ENCODE results near the gene AMZ1.
"Not testable (repeated sequence)": the region's sequence is repeated elsewhere in the genome, so short reads cannot be mapped to it uniquely, and the experiment has no call there.

AMZ1 gene

DNA sequence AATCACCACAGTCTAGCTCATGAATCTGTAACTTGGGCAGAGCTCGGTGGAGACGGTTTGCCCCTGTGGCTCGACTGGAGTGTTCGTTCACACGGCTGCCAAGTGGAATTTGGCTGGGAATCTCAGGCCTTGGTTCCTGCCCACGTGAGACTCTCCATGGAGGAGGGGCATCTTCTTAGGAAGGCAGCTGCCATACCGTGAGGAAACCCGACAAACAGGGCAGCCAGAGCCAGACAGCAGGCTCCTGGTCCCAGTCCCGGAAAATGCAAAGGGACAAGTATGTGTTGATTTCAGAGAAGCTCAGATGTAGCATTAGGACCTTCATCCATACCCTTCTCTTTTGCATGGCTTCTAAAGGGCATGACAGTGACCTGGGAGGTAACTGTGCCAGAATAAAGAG is 26.6 kb downstream of the AMZ1 start:
- no peak for FAIRE-seq

DNA sequence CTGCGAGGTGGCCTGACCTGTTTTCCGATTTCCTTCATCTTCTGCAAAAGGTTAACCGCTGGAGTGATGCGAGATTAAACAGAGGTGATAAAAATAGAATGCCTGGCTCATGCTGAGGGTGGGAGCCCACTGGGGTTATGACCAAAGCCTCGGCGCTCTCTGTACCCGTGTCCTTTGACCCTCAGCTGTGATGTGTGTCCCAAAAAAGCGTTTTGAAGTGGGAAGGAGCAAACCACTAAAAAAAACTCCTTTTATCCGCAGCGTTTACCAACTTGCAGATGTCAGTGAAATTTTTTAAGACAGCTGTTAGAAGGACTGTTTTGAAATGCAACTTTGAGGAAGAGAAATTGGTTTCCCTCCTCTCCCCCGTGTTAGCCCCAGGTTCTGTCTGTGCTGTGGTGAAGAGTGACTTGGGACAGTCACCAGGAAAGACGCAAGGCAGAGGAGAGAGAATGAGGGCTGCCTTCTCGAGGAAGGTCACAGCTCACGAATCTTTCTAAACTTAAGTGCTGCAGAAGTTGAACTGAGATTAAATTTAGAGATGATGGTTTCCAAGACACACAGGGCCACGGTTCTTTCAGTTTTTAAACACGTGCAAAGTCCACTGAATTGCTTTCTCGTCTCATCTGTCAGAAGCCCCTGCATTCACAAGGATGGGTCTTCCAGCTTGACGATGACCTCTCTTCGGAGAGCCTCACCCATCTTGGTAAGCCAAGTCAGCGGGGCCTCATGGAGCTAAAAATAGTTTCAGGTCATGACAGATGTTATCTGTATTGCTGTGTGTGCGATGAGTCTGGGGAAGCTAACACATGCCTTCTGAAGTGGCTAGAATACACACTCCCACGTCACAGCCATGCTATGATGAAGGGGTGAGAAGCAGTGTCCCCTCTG is 27.6 kb downstream of the AMZ1 start:
- FAIRE-seq, result no peak

DNA sequence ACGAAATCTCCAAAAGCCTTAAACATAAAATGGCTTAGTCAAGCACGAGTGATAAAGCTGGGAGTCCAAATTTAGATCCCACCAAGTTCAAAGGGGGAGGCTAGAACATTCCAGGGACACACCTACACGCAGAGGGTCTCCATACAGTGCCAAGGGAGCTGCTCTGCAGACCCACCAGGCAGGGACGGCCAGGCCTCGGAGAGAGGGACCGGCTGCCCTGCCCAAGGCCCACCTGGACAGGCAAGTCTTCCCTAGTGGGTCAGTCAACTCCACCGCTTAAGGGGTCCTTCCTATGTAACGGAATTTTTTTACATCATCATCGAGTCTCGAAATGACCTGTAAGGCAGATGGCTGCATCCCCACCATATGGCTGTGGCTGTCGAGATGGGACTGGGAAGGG is 28.5 kb downstream of the AMZ1 start:
- FAIRE-seq, result no peak

DNA sequence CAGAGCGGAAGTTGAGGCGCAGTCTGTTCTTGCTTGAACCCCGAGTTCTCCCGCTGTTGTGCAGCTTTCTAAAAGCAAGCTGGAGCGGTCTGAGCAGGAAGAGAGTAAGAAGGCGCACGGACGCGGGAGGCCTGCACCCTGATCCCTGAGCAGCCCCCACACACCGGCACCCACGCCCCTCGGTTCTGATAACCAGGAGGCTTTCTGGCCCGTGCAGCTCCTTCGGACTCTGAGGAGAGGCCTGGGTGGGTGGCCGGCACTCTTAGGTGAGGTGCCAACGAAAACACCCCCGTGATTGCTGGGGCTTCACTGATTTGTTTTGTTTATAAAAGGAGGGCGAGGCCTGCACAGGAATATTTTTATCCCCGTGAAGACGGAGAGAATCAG is 28.9 kb downstream of the AMZ1 start:
- FAIRE-seq, result no peak

DNA sequence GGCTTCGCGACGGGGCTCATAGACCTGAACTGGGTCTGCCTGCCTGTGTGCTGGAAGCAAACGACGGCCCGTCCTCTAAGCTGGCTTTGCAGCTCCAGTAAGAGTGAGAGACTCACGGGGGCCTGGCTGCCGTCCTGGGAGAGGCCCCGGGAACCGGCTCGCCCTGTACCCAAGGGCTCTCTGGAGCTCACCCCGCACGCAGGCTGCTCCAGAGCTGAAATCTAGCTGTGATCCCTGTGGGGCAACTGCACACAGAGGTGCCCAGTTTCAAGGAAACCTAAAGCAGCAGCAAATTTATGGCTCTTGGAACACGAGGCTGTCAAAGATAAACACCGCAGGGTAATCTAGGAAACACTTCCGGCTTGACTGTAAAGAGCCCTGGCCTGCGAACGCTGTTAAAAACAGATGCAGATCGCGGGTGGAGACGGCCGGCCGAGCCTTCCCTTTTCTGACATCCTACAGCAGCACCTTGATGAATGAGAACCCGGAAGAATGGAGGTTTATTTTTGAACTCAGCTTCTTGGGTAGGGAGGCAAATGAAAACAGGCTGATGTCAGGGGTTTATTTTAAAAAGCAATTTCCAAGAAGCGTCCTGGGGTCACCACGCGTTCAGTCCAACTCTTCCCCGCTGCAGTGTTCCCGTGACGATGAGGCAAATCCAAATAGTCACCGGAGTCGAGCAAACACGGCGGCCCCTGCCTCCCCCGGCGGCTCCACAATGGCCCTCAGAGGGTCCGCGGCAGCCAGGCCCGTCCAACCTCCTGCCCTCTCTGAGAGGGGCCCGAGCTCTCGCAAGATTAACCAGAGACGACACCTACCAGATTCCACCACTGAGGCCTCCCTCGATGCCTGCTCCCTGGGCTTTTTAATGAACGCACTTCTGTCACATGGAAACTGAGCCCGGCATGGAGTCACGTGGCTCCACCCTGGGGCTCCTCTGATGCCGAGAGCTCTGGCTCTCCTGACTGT is 29.6 kb downstream of the AMZ1 start:
- FAIRE-seq, result no peak

DNA sequence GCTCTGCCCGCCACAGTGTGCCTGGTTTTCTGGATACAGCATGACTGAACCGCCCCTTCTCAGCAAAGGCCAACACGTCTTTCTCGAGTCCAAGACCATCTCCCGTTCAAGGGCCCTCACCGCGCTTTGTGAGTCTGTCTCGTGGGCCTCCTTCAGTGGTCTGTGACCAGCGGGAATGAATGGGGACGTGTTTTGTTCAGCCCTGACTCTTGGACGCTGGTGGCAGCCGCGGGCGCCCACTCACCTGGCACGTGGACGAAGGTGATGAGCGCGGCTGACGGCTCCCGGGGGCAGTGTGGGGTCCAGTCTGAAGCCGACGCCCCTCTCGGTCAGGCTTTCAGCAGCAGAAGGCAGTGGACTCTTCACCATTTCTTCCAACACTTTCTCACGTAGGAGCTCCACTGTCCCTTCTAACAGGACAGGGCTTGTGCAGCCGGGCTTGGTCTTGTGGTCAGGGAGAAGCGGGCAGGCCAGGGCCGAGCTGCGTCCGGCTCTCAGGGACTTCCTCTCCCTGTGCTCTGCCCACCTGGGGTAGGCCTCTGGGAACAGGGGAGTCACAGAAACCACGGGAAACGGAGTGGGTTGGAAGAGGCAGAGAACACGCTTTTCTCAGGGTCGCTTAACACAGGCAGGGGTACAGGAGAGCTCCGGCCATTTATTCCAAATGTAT is 30.4 kb downstream of the AMZ1 start:
- FAIRE-seq, result no peak

DNA sequence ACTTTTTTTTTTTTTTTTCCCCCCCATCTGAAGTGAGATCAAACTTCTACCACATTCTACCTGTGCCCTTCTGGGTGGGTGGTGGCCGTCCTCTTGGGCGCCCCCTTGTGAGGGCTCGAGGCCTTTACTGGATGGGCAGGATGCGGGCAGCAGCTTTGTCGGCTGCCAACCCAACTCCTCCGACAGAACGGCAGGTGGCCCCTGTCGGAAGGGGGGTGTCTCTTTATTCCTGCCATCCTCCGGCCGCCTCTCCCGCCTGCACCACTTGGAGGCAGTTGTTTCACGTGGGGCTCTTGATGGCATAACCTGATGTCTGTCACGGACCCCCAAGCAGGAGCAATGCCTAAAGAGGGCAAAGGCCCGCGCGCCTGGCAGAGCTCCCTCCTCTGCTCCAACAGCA is 31.0 kb downstream of the AMZ1 start:
- FAIRE-seq, result no peak

DNA sequence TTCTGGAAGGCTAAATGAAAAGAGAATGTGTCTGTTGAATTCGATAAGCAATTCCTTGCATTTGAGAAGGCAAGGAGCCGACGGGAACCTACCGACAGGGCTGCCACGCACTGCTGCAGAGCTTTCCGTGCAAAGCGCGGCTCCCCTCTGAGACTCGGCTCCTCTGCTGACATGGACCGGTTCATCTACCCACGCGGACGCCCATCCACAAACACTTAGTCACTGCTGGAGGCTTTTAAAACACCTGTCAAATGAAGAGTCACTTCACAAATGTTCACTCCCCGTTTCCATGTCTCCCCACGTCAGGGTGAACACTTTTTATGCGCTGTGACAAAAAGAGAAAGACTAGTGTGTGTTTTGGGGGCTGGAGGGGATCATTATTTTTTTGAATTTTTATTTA is 32.0 kb downstream of the AMZ1 start:
- FAIRE-seq, result no peak

DNA sequence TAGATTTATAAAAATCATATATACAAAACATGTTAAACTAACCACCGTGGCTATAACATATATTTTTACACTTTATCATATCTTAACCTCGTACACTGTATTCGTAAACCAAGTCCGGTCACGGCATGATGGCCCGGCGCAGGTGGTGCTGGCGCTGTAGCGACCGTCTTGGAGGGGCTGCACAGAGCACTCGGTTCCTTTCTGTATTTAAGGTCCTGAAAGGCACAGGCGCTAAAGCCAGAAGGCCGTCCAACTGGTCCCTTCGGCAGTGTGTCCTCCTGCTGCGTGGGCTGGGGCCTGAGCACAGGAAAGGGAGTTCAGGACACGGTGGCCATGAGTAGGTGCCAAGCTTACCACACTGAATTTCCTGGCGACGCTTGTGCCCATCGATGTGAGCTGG is 33.8 kb downstream of the AMZ1 start:
- FAIRE-seq, result no peak

DNA sequence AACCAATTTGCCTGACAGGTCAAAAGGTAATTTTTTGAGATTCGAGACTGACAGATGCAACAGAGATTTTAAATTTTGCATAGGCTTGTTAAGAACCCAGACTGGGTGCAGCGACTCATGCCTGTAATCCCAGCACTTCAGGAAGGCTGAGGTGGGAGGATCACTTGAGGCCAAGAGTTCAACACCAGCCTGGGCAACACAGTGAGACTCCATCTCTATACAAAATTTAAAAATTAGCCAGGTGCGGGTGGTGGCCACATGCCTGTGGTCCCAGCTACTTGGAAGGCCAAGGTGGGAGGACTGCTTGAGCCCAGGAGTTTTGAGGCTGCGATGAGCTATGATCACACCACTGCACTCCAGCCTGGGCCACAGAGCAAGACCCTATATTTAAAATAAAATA is 34.6 kb downstream of the AMZ1 start:
- FAIRE-seq, result no peak

DNA sequence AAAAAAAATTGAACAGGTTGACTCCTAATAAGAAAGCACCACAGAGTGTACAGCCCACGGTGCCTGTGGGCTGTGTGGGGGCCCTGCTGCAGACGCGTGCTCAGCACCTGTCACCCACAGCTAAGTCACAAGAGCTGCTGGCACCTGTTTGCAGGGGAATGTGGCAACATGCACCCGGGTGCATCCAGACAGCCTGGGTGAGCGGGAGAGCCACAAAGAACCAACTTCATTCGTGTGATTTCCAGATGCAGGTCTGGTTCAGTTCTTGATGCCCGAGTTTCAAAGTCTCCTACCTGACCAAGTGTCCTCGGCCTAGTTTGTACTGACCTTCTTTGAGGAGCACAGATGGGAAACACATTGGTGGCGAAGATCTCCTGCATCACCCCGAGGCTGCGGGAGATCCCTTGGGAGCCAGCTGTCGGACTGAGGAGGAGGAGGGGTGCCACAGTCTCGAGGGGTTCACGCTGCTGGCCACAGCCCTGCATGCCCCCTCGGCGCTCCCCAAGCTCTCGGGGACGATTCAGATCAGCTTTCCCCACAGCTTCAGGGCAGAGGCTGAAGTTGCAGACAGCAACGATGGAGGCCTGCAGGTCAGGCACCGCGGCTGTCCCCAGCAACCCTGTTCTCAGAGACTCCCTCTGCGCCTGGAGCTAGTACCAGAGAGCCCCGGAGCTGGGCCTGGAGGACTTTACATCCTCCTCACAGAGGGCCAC is 35.3 kb downstream of the AMZ1 start:
- no peak for FAIRE-seq

DNA sequence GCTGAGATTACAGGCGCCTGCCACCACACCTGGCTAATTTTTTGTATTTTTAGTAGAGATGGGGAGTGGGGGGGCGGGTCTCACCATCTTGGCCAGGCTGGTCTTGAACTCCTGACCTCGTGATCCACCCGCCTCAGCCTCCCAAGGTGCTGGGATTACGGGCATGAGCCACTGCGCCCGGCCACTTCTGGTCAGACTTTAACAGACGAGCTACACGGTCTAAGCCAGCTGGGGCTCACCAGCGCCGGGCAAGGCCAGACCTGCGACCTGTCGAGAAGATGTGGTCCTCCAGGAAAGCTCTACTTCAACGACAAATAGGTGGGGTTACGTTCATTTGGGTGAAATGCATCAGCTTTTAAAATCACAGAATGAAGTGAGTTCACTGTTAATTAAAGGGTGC is 36.0 kb downstream of the AMZ1 start:
- FAIRE-seq, result not testable (repeated sequence)

DNA sequence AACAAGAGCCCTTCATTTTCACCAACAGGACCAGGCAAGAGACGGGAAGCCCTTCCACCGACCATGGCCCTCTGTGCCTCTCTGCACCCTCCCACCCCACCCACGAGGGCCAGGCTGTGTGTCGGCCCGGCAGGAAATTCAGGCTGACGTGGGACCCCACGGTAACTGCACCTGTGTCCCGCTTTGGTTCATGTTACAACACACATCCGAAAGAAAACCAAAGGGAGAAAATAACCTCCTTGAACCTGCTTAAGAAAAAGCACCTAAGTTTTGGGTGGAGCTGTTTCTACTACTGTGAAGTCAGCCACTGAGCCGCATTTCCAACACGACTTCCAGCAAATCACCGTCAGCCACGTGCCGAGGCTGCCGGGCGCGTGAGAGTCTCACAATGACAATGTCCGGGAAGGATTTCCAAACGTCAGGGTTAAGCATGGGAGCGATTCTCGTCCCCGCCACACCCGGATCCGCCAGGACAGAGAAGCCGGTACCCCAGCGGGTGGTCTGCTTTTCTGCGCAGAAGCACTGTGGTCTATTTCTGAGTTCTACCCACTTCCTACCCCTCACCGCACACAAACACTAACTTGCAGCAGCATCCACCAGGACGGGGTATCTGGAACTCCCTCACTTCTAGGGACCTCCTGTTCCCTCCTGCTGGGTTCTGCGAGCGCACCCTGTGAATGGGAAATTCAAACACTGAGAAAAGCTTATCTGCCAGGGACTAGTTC is 36.6 kb downstream of the AMZ1 start:
- no peak for FAIRE-seq

DNA sequence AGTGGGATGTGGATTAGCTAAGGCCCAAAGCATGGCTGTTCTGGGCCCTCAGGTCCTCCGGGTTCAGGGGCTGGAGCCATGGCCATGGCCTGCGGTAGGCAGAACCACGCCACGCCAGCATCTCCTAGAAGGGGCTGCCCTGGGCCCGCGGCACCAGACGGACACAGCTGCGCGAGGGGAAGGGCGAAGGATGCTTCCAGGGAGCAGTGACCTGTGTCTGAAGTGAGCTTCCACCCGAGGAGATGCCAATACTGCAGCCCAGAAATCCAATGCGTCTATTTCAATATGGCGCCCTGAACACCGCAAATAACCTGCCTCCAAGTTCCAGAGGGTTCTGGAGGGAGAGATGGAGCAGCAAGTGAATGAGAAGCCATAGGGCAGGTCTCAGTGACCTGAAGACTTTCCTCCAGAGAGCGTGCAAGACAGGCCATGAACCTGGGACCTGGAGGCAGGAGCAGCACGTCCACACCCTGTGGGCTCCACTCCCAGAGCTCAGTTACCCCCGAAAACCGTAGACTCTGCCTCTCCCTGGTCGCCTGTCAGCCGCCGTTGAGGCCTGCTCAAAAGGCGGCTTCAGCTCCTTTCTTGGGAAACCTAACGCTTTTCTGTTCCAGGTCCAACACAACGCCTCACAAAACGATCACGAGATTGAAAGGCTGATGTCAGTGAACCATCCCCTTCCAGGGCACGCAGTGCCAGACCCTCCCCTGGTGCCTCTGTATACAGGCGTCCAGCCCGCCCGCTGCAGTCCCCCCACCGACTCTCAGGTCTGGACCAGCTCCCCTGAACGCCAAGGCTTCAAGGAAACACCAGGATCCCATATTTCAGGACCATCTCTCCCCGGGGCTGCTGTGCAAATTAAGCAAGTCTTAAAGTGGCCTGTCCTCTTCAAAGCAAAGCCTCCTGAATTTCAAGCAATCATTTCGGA is 37.4 kb downstream of the AMZ1 start:
- FAIRE-seq, result no peak

DNA sequence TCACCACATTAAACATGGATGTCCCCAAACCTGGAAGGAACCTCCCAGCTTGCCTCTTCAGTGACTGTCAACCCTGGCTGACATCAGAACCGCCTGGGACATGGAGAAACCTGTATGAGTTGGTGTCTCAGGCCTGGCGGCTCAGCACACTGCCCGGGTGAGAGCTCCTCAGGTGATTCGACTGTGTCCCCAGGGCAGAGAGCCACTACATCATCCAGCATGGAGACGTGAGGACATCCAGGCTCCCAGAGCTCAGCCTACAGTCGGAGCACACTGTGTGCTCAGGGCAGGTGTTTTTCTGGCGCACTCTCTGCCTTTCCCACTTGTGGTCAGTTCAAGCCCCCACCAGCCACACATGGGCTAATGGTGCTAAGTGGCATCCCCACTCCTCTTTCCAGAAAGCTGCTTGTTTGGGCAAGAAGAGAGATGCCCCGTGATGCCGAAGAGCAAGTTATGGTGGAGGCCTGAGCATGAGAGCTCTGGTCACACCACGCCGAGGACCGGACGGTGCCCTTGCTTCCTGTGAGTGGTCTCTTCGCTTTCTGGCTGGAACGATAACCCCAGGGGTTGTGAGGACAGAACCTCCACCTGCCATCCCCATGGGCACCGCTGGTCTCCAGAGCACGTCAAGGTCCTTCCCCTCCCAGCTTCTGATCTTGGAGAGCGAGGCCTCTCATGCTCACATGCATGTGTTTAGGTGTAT is 38.5 kb downstream of the AMZ1 start:
- no peak for FAIRE-seq

DNA sequence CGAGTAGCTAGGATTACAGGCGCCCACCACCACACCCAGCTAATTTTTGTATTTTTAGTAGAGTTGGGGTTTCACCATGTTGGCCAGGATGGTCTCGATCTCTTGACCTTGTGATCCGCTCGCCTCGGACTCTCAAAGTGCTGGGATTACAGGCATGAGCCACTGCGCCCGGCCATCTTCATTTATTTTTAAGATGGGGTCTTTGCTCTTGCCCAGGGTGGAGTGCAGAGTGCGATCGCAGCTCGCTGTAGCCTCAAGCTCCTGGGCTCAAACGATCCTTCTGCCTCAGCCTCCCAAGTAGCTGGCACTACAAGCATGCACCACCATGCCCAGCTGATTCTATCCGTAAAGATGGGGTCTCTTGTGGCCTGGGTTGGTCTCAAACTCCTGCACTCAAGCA is 39.2 kb downstream of the AMZ1 start:
- not testable (repeated sequence) for FAIRE-seq

DNA sequence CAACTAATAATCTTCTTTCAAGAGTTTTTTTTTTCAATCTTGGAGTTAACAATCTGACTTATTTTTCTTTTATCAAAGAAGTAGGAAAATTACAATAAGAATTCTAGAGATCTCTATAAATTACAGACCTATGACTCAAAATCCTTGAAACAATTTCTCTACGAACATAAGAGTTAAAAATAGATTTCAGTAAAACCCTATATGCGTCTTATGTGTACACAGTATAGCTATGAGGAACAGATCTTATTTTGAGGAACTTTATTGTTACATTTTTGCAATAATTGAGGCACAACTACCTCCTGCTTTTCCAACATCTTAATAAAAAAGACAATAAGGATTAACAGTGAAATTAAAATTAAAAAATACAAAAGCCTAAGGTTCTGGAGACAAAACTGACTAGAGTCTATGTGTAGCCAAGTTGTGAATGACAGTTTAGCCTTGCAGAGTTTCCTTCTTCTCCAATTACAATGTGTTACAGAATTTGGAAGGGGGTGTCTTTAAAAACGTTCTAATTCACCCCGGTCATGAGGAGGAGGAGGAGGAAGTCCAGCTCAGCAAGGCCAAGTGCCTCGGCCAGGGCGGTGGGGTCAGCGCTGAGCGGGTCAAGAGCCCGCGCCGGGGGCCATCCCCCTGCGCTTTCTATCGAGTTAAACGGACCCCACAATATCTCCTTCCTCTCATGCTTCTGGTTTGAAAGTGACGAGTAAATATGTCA is 40.5 kb downstream of the AMZ1 start:
- no peak for FAIRE-seq

DNA sequence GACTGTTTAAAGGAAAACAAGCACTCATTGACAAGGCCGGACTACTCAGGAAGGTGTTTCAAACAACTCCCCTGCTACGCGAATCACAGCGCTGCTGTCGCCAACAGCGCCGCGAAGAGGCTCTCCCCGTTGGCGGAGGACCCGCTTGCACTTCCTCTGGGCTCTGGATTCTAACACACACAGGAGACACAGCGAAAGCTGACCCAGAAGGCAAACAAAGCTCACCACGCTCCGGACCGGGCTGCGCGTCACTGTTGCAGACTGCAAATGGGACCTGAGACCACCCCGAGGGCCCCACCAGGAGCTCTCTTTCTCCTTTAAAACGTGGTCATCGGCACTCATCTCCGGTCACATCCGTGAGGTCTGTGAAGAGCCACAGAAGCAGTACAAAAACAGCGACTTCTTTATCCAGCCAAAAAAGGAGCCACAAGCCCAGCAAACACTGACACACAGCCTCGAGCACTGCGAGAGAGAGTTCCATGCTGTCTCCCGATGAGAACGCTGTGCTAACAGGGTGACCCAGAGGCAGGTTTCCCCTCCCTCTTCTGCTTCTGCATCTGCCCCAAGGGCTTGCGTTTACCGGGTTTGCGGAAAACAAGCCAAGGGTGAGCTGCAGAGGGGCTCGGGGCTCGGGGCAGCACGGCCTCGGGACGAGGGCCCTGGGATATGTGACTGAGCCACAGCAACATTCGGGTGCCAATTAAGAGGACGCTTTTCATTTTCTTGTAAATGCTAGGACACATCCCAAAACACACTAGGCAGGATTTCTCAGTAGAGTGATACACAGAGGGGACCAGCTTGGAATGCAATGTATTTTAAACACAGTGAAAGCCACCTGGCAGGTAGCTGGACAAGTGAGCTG is 41.3 kb downstream of the AMZ1 start:
- FAIRE-seq, result no peak
